Bronchial epithelial cell (primary cell): ENCODE data around the gene ARHGAP19. TPM values are rescaled to one million over a fixed set of nuclear protein-coding genes. Genes with fewer than 3 reads are reported as not detected.

Source experiments
- DNase-seq: peaks from one replicate; pipeline ENCODE4 v3.0.0-alpha.2; 2010; ENCODE audit warnings: low read depth
- FAIRE-seq: peaks from 2 replicates; lab custom pipeline; 2011; peaks lifted over from hg19 to GRCh38; lab: Jason Lieb, UNC
- H3K27me3 ChIP-seq: 2 replicates; pipeline ENCODE4 v1.5.1; 2011; ENCODE audit warnings: low read length; ENCODE audit not compliant: control insufficient read depth, insufficient read depth
- H3K36me3 ChIP-seq: 2 replicates; pipeline ENCODE4 v1.5.1; 2011; ENCODE audit warnings: low read length; ENCODE audit not compliant: control insufficient read depth, insufficient read depth
- H3K4me3 ChIP-seq: 2 replicates; pipeline ENCODE4 v1.5.1; 2011; ENCODE audit warnings: mild to moderate bottlenecking, low read depth, low read length, control low read depth
- total RNA-seq: library from RNA; depleted of rRNA; stranded (reverse); fragments of >200 nt; gene quantifications from 2 replicates; pipeline ENCODE4 v1.2.1, GENCODE V29; 2014
- TF ChIP-seq, protein P1 (sequence below): IDR thresholded peaks from 2 replicates; pipeline ENCODE4 v1.5.1; 2011; ENCODE audit warnings: mild to moderate bottlenecking, moderate library complexity, low read length, control low read depth, inconsistent platforms; ENCODE audit not compliant: insufficient read depth, severe bottlenecking

ARHGAP19 gene
- total RNA-seq, 1 donor from 2014 or later, result 4.7 TPM

DNA sequence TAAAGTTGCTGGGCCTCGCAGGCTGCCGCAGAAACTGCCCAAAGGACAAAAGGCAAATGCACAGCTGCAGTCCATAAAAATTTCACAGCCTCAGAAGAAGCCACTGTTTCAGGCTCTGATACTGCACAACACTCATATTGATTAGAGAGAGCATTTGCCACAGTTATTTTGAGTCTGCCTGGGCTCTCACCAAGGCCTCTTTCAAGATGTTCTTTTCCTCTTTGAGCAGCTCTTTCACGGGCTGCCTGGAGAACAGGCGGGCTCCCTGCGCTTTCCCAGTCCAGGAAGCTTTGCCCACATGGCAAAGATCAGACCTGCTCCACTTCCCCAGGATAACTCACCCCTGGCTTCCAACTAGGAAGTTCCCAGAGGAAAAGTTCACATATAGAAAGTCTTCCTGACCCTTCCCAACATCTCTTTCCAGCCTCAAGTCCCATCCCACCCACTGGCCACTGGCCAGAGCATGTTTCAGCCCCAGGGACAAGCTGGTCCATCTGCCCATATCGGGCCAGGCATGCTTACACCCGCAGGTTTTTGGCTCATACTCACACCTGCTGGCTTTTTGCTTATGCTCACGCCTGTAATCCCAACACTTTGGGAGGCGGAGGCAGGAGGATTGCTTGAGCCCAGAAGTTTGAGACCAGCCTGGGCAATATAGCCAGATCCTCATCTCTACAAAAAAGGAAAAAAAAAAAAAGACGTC is 110.0 kb downstream of the ARHGAP19 start:
- H3K4me3 ChIP-seq, result no peak overlapping the region
- peaks cover 33% of the 10 kb centered on the region for H3K27me3 ChIP-seq
- TF ChIP-seq, protein P1, sequence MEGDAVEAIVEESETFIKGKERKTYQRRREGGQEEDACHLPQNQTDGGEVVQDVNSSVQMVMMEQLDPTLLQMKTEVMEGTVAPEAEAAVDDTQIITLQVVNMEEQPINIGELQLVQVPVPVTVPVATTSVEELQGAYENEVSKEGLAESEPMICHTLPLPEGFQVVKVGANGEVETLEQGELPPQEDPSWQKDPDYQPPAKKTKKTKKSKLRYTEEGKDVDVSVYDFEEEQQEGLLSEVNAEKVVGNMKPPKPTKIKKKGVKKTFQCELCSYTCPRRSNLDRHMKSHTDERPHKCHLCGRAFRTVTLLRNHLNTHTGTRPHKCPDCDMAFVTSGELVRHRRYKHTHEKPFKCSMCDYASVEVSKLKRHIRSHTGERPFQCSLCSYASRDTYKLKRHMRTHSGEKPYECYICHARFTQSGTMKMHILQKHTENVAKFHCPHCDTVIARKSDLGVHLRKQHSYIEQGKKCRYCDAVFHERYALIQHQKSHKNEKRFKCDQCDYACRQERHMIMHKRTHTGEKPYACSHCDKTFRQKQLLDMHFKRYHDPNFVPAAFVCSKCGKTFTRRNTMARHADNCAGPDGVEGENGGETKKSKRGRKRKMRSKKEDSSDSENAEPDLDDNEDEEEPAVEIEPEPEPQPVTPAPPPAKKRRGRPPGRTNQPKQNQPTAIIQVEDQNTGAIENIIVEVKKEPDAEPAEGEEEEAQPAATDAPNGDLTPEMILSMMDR, result no peak
- no peaks in the 10 kb centered on the region for H3K36me3 ChIP-seq
- DNase-seq, result no peak
- no peak for FAIRE-seq

DNA sequence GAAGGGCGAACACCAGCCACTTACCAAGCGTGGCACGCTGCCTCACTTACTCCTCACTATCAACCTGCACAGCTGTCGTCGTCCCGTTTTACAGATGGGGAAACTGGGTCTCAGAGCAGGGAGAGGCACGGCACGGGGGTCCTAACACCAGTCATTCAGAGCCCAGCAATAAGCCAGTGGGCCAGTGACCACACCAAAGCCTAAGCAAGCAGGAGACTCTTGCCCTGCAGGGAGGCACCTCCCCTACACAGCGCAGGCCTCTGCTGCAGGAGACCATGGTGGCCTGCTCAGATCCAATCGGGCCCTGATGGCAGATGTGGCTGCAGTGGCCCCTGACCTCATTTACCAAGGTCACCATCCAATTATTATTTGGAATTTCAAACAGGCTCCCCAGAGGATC is 111.5 kb downstream of the ARHGAP19 start:
- DNase-seq, result no peak
- TF ChIP-seq, protein P1, result no peak
- H3K27me3 ChIP-seq, result peaks cover 21% of the 10 kb centered on the region

DNA sequence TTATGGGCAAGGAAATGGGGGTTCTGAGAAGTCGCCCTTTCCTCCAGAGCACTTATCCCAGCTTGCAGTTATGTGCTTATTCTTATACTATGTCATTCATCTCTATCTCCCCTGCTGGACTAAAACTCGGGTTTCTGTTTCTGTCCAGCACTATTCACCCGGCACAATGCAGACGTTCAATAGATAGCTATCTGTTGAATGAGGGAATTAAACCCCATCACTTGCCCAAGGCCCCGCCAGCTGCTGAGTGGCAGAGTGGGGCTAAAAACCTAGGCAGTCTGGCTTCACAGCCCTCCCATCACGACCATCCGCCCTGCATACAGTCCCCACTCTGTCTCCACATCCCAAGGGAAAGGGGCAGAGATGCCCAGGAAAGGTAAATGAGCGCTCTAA is 112.1 kb downstream of the ARHGAP19 start:
- H3K27me3 ChIP-seq, result peaks cover 16% of the 10 kb centered on the region
- no peaks in the 10 kb centered on the region for H3K36me3 ChIP-seq
- FAIRE-seq (no peak), DNase-seq (no peak)
- TF ChIP-seq, protein P1, result no peak
- no peak overlapping the region for H3K4me3 ChIP-seq

More for the DNA sequence above, 111.5 kb downstream of the ARHGAP19 start:
- no peak overlapping the region for H3K4me3 ChIP-seq
- FAIRE-seq, result no peak
- H3K36me3 ChIP-seq, result no peaks in the 10 kb centered on the region

DNA sequence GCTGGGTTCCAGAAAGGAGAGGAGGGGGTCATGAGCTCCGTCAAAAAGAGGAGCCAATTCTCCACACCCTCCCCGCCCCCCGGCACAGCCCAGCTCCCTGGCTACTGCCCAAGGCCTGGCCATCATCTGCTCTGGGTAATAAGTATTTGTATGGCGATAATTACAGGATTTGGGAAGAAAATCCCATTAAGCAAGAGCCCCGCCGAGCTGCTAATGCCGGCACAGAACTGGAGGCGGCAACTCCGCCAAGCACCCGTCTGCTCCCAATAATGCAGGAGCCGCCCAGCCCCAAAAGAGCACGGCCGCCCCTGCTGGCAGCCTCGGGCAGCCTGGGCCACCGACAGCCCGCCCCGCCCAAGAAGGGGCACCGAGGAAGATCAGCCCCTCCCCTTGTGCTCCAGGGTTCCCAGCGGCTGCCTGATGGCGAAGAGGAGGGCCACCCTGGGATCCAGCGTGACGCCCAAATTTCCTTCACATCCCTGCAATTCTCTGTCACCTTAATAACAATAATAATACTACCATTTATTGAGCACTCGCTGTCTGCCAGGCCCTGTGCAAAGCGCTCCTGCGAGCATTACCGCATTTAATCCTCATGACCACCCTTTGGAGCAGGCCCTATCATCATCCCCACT is 112.6 kb downstream of the ARHGAP19 start:
- DNase-seq, result no peak
- Histone ChIP-seq H3K4me3 (no peak overlapping the region), H3K27me3 (peaks cover 12% of the 10 kb centered on the region), H3K36me3 (no peaks in the 10 kb centered on the region)
- TF ChIP-seq, protein P1, result no peak
- FAIRE-seq, result no peak

DNA sequence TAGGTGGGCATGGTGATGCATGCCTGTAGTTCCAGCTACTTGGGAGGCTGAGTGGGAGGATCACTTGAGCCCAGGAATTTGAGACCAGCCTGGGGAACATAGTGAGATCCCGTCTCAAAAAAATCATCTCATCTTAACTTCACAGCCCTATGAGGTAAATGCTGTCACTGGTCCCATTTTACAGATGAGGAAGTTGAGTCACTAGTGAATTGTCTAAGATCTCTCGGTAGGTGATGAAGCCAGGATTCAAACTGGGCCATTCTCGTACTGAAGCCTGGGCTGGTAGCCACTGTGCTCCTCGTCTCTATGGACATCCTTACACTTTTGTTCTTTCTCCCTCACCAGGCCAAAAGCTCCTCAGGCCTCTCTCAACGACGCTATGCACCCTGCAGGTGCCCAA is 113.1 kb downstream of the ARHGAP19 start:
- Histone ChIP-seq H3K36me3 (no peaks in the 10 kb centered on the region), H3K4me3 (no peak overlapping the region), H3K27me3 (peaks cover 10% of the 10 kb centered on the region)
- TF ChIP-seq, protein P1, result no peak
- DNase-seq (no peak), FAIRE-seq (no peak)
